Mesenchymal stem cell (in vitro differentiated cells and primary cell): Measurements from ENCODE around the gene CTAGE1.

Experiments used
- DNase-seq: peaks from one replicate; pipeline ENCODE4 v3.0.0-alpha.2; 2013
- H2AFZ ChIP-seq: one replicate; pipeline ENCODE4 v1.6.1; 2013; ENCODE audit warnings: low read depth, mild to moderate bottlenecking, control low read depth, inconsistent platforms, low read length, moderate library complexity
- H2AK5ac ChIP-seq: 2 replicates; pipeline ENCODE4 v1.6.1; 2013; ENCODE audit warnings: low read length, moderate library complexity, mild to moderate bottlenecking, inconsistent platforms; ENCODE audit not compliant: severe bottlenecking
- H2BK120ac ChIP-seq: one replicate; pipeline ENCODE4 v1.6.1; 2013; ENCODE audit warnings: low read depth, mild to moderate bottlenecking, inconsistent platforms, low read length, moderate library complexity
- H2BK12ac ChIP-seq, 2 experiments: one replicate each; pipeline ENCODE4 v1.6.1; 2013; ENCODE audit warnings: inconsistent platforms in 2 of 2, low read length in 2 of 2, mild to moderate bottlenecking in 2 of 2, moderate library complexity in 2 of 2, control low read depth in 1 of 2
- H2BK15ac ChIP-seq: one replicate; pipeline ENCODE4 v1.6.1; 2013; ENCODE audit warnings: mild to moderate bottlenecking, low read depth, inconsistent platforms; ENCODE audit not compliant: poor library complexity, severe bottlenecking
- H2BK5ac ChIP-seq: 2 replicates; pipeline ENCODE4 v1.6.1; 2013; ENCODE audit warnings: low read depth, mild to moderate bottlenecking, low read length, control low read depth, inconsistent platforms; ENCODE audit not compliant: poor library complexity, severe bottlenecking
- H3K14ac ChIP-seq, 2 experiments: one replicate each; pipeline ENCODE4 v1.6.1; 2013; ENCODE audit warnings: inconsistent platforms in 2 of 2, low read length in 2 of 2, control low read depth in 1 of 2, mild to moderate bottlenecking in 1 of 2, moderate library complexity in 1 of 2
- H3K18ac ChIP-seq, 2 experiments: one replicate each; pipeline ENCODE4 v1.6.1; 2013; ENCODE audit warnings: inconsistent platforms in 2 of 2, low read length in 2 of 2, control low read depth in 1 of 2, low read depth in 1 of 2, mild to moderate bottlenecking in 1 of 2
- H3K23ac ChIP-seq, 2 experiments: one replicate each; pipeline ENCODE4 v1.6.1; 2013; ENCODE audit warnings: inconsistent platforms in 2 of 2, low read length in 2 of 2, mild to moderate bottlenecking in 2 of 2, moderate library complexity in 2 of 2, control low read depth in 1 of 2
- H3K27ac ChIP-seq: 2 replicates; pipeline ENCODE4 v1.5.1; 2013; ENCODE audit warnings: mild to moderate bottlenecking, moderate library complexity, low read length, control low read depth, inconsistent platforms; ENCODE audit not compliant: poor library complexity, severe bottlenecking
- H3K27me3 ChIP-seq, 2 experiments: 2 replicates each; pipeline versions ENCODE4 v1.6.1 to v1.7.0; 2013; ENCODE audit warnings: low read length in 2 of 2, mild to moderate bottlenecking in 2 of 2, moderate library complexity in 2 of 2, control low read depth in 1 of 2, inconsistent platforms in 1 of 2; ENCODE audit not compliant: control insufficient read depth in 1 of 2, insufficient read depth in 1 of 2
- H3K36me3 ChIP-seq, 2 experiments: 2 replicates each; pipeline versions ENCODE4 v1.6.1 to v1.7.0; 2013; ENCODE audit warnings: low read length in 2 of 2, control low read depth in 1 of 2, inconsistent platforms in 1 of 2, low read depth in 1 of 2, mild to moderate bottlenecking in 1 of 2; ENCODE audit not compliant: insufficient read depth in 2 of 2, control insufficient read depth in 1 of 2
- H3K4ac ChIP-seq, 2 experiments: one replicate each; pipeline ENCODE4 v1.6.1; 2013; ENCODE audit warnings: inconsistent platforms in 2 of 2, low read length in 2 of 2, mild to moderate bottlenecking in 2 of 2, moderate library complexity in 2 of 2, control low read depth in 1 of 2, low read depth in 1 of 2
- H3K4me1 ChIP-seq: 2 replicates; pipeline ENCODE4 v1.6.1; 2013; ENCODE audit warnings: low read depth, low read length, control low read depth; ENCODE audit not compliant: control insufficient read depth, insufficient read depth
- H3K4me2 ChIP-seq: 2 replicates; pipeline ENCODE4 v1.6.1; 2013; ENCODE audit warnings: low read length, mild to moderate bottlenecking, inconsistent platforms; ENCODE audit not compliant: poor library complexity, severe bottlenecking
- H3K4me3 ChIP-seq, 2 experiments: 2 replicates each; pipeline versions ENCODE4 v1.5.1 to v1.7.0; 2013; ENCODE audit warnings: low read length in 2 of 2, mild to moderate bottlenecking in 2 of 2, control low read depth in 1 of 2, low read depth in 1 of 2; ENCODE audit not compliant: insufficient read depth in 1 of 2
- H3K79me1 ChIP-seq: replicated peaks from 2 replicates; pipeline ENCODE4 v1.6.1; 2013; ENCODE audit warnings: mild to moderate bottlenecking, control low read depth, low read length, inconsistent platforms; ENCODE audit not compliant: poor library complexity, severe bottlenecking
- H3K9ac ChIP-seq: 2 replicates; pipeline ENCODE4 v1.7.0; 2013; ENCODE audit warnings: mild to moderate bottlenecking, low read length, moderate library complexity
- H3K9me3 ChIP-seq: 2 replicates; pipeline ENCODE4 v1.7.0; 2013; ENCODE audit warnings: mild to moderate bottlenecking, low read length; ENCODE audit not compliant: control insufficient read depth
- H4K8ac ChIP-seq: one replicate; pipeline ENCODE4 v1.6.1; 2013; ENCODE audit warnings: inconsistent platforms, mild to moderate bottlenecking, low read length, moderate library complexity
- H4K91ac ChIP-seq: one replicate; pipeline ENCODE4 v1.6.1; 2013; ENCODE audit warnings: mild to moderate bottlenecking, low read length, inconsistent platforms
- WGBS: methylation state at CpG from one replicate; pipeline ENCODE4 v1.1.7; 2013; ENCODE audit warnings: mixed read lengths; 5-methylcytosine and 5-hydroxymethylcytosine counted together

Gene CTAGE1

GRCh38 chr18:22463076-22463475 is 45.4 kb upstream of the CTAGE1 start:
- WGBS = 82% methylated on average over 5 of the region's 5 CpGs
- Histone ChIP-seq H4K8ac (peak overlapping the region; percentile 45), H2BK120ac (no peak overlapping the region), H2AK5ac (no peak overlapping the region), H3K18ac (peak overlapping the region; percentile 6 to 18), H3K27me3 (no peaks in the 10 kb centered on the region), H3K36me3 (no peaks in the 10 kb centered on the region), H3K27ac (no peak overlapping the region), H3K9ac (no peak overlapping the region), H3K4me1 (peaks cover 10% of the 10 kb centered on the region), H2BK12ac (peak overlapping the region in 1 of 2 experiments; percentile 86), H3K4ac (no peak overlapping the region), H2AFZ (no peak overlapping the region), H3K9me3 (no peaks in the 10 kb centered on the region), H2BK15ac (no peak overlapping the region), H3K14ac (peak overlapping the region in 1 of 2 experiments; percentile 1), H3K79me1 (no peaks in the 10 kb centered on the region), H4K91ac (peak overlapping the region; percentile 34), H2BK5ac (no peak overlapping the region), H3K4me2 (no peak overlapping the region), H3K4me3 (no peak overlapping the region), H3K23ac (no peak overlapping the region)
- DNase-seq = no peak

- H2AFZ ChIP-seq = no peak overlapping the region
These were observed 41.8 kb upstream of the CTAGE1 start for GRCh38 chr18:22459491-22459890.

GRCh38 chr18:22457524-22457923 is 39.8 kb upstream of the CTAGE1 start:
- no peak overlapping the region for H2AFZ ChIP-seq
- H2BK15ac ChIP-seq = no peak overlapping the region
- no peak overlapping the region for H4K8ac ChIP-seq
- H3K4me3 ChIP-seq = no peak overlapping the region
- no peak for DNase-seq
- whole genome bisulfite sequencing = 96% methylated on average over 6 of the region's 8 CpGs
- no peak overlapping the region for H2AK5ac ChIP-seq
- H3K14ac ChIP-seq = no peak overlapping the region
- no peak overlapping the region for H2BK5ac ChIP-seq
- no peak overlapping the region for H3K9ac ChIP-seq
- H3K4me2 ChIP-seq = no peak overlapping the region
- no peaks in the 10 kb centered on the region for H3K79me1 ChIP-seq
- no peak overlapping the region for H3K27ac ChIP-seq
- no peak overlapping the region for H2BK12ac ChIP-seq
- no peak overlapping the region for H4K91ac ChIP-seq
- H3K23ac ChIP-seq = no peak overlapping the region
- no peak overlapping the region for H2BK120ac ChIP-seq
- H3K9me3 ChIP-seq = no peaks in the 10 kb centered on the region
- H3K4me1 ChIP-seq = no peaks in the 10 kb centered on the region
- no peak overlapping the region for H3K4ac ChIP-seq
- no peak overlapping the region for H3K18ac ChIP-seq
- no peaks in the 10 kb centered on the region for H3K27me3 ChIP-seq
- H3K36me3 ChIP-seq = no peaks in the 10 kb centered on the region

More at GRCh38 chr18:22459491-22459890, 41.8 kb upstream of the CTAGE1 start:
- H3K9ac ChIP-seq = no peak overlapping the region
- H4K91ac ChIP-seq = no peak overlapping the region
- no peak overlapping the region for H3K23ac ChIP-seq
- no peak overlapping the region for H2BK5ac ChIP-seq
- H2BK12ac ChIP-seq = no peak overlapping the region
- no peak overlapping the region for H2BK120ac ChIP-seq
- no peaks in the 10 kb centered on the region for H3K27me3 ChIP-seq
- no peak for DNase-seq
- no peak overlapping the region for H4K8ac ChIP-seq
- H3K4me3 ChIP-seq = no peak overlapping the region
- H3K4ac ChIP-seq = no peak overlapping the region
- no peak overlapping the region for H2BK15ac ChIP-seq
- H2AK5ac ChIP-seq = no peak overlapping the region
- H3K18ac ChIP-seq = no peak overlapping the region
- peaks cover 2% of the 10 kb centered on the region for H3K4me1 ChIP-seq
- H3K4me2 ChIP-seq = no peak overlapping the region
- H3K36me3 ChIP-seq = no peaks in the 10 kb centered on the region
- H3K14ac ChIP-seq = no peak overlapping the region
- no peak overlapping the region for H3K27ac ChIP-seq
- H3K79me1 ChIP-seq = no peaks in the 10 kb centered on the region
- WGBS = 100% methylated on average over 1 of the region's 2 CpGs
- no peaks in the 10 kb centered on the region for H3K9me3 ChIP-seq

GRCh38 chr18:22456547-22456946 is 38.8 kb upstream of the CTAGE1 start:
- Histone ChIP-seq H4K91ac (no peak overlapping the region), H3K79me1 (no peaks in the 10 kb centered on the region), H3K4me2 (no peak overlapping the region), H3K4ac (no peak overlapping the region), H2BK15ac (no peak overlapping the region), H3K4me1 (no peaks in the 10 kb centered on the region), H3K9ac (peak overlapping the region; percentile 37), H3K36me3 (no peaks in the 10 kb centered on the region), H2BK12ac (peak overlapping the region in 1 of 2 experiments; percentile 68), H4K8ac (no peak overlapping the region), H3K18ac (peak overlapping the region in 1 of 2 experiments; percentile 46), H3K23ac (no peak overlapping the region), H2AFZ (no peak overlapping the region), H2BK5ac (no peak overlapping the region), H3K27me3 (no peaks in the 10 kb centered on the region), H3K4me3 (no peak overlapping the region), H2BK120ac (no peak overlapping the region), H3K9me3 (no peaks in the 10 kb centered on the region), H3K27ac (no peak overlapping the region), H3K14ac (no peak overlapping the region), H2AK5ac (no peak overlapping the region)
- WGBS = 87% methylated on average over 6 of the region's 6 CpGs
- no peak for DNase-seq
